ENCODE measurements around the gene DCAF8L2.
A peak's percentile ranks its signal among the peaks of the same experiment; 100 is the strongest.

DCAF8L2 gene

DNA sequence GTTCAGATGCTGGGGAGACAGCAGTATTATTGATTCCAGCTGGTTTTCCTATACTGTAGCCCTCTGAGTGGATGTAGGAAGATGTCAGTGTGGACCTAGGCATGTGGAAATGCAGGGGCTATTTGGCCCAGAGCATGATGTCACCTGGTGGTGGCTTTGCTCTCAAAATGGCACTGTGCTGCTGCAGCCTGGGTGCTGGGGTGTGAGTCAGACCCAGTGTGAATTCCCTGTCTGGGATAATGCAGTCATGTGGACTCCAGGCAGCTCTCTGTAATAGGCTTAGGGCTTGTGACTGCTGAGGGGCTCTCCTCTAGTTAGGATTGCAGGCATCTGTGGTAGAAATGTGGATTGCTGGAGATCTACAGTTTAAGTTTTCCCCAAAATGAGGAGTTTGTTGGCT, 70.7 kb downstream of the DCAF8L2 start:
- no peak overlapping the region for H3K4me3 ChIP-seq (ENCODE audit: low read depth, low read length)
- TF ChIP-seq, protein P1, sequence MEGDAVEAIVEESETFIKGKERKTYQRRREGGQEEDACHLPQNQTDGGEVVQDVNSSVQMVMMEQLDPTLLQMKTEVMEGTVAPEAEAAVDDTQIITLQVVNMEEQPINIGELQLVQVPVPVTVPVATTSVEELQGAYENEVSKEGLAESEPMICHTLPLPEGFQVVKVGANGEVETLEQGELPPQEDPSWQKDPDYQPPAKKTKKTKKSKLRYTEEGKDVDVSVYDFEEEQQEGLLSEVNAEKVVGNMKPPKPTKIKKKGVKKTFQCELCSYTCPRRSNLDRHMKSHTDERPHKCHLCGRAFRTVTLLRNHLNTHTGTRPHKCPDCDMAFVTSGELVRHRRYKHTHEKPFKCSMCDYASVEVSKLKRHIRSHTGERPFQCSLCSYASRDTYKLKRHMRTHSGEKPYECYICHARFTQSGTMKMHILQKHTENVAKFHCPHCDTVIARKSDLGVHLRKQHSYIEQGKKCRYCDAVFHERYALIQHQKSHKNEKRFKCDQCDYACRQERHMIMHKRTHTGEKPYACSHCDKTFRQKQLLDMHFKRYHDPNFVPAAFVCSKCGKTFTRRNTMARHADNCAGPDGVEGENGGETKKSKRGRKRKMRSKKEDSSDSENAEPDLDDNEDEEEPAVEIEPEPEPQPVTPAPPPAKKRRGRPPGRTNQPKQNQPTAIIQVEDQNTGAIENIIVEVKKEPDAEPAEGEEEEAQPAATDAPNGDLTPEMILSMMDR (IDR thresholded peaks at IDR 0.05; ENCODE audit: low read depth, low read length, missing control alignments), result no peak
- in situ Hi-C loops (cut with HindIII; ENCODE audit: low sequenced_read_pairs), result no loop called here
- DNase-seq (ENCODE audit: low read depth), result no peak

DNA sequence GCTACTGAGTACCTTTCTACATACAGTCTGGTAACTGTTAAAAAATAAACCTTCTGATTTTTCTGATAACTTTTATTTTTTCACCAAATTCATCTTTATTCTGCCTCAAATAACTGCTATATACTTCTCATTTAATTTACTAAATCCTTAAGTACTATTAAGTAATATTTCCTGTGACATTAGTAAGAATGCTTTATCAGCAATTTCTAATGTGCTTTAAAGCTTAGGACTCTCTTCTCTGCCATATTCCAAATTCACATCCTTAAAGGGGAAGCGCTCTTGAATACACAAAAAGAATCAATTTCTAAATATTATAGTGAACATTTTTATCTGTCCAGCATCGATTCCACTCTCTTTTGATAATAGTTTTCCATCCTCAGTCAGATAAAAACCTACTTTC, 81.1 kb downstream of the DCAF8L2 start:
- TF ChIP-seq, protein P1 (IDR thresholded peaks at IDR 0.05; ENCODE audit: low read depth, low read length, missing control alignments), result no peak
- no peak overlapping the region for H3K4me3 ChIP-seq (ENCODE audit: low read depth, low read length)
- no peak for DNase-seq (ENCODE audit: low read depth)
- in situ Hi-C loops (cut with HindIII; ENCODE audit: low sequenced_read_pairs), result no loop called here

DNA sequence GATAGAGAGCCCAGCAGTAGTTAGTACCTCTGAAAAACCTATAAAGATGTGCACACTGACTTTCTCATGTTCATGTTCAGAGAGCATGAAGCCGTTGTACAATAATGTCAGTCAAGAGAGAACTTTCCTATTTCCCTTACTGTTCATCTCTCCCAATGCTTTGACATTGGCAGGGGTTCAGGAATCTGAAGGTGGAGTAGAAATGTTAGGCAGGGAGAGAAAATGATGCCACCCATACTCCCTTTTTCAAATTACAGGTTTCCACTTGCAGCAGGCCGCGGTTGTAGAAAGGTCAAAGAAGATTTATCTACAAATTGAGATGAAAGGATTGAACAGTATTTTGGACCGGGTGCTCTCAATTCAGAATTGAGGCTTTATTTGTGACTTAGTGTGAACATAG, 84.3 kb downstream of the DCAF8L2 start:
- H3K4me3 ChIP-seq (ENCODE audit: low read depth, low read length), result no peak overlapping the region
- in situ Hi-C loops (cut with HindIII; ENCODE audit: low sequenced_read_pairs), result no loop called here
- no peak for DNase-seq (ENCODE audit: low read depth)
- TF ChIP-seq, protein P1 (IDR thresholded peaks at IDR 0.05; ENCODE audit: low read depth, low read length, missing control alignments), result no peak

DNA sequence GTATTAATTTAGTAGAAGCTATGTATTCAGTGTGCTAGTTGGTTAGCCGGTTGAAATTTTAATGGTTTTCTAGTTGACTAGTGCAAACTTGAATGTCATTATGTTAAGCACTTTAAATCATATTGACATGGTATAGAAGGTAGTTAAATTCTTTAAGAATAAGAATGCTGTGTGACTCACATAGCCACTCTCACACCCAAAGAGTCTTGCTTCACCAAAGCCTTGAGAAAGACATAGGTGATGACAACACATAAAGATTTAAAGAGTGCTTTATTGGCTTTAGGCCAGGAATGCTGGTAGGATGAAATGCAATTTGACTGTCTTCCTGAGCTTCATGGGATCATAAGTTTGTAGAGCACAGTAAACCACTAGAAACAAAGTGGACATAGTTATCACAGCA, 85.3 kb downstream of the DCAF8L2 start:
- TF ChIP-seq, protein P1 (IDR thresholded peaks at IDR 0.05; ENCODE audit: low read depth, low read length, missing control alignments), result no peak
- no peak overlapping the region for H3K4me3 ChIP-seq (ENCODE audit: low read depth, low read length)
- DNase-seq (ENCODE audit: low read depth), result peak; percentile 1
- in situ Hi-C loops (cut with HindIII; ENCODE audit: low sequenced_read_pairs), result no loop called here

DNA sequence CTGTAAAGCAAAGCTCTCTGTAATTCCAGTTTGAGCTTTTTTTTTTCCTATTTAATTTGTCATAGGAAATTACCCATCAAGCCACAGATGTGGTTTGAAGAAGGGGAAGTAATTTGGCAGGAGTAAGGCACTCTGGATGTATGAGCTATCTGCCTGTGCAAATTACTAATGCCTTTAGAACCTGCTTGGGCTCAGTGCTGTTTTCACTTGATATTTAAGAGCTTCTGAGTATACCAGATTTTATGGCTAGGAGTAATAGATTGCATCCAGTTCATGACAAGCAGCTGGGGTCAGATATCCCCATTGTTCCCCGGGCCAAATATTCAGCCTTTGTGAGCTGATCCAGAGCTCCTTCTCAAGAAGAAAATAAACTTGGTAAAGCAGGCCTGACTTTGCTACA, 89.1 kb downstream of the DCAF8L2 start:
- DNase-seq (ENCODE audit: low read depth), result peak; percentile 4
- TF ChIP-seq, protein P1 (IDR thresholded peaks at IDR 0.05; ENCODE audit: low read depth, low read length, missing control alignments), result no peak
- in situ Hi-C loops (cut with HindIII; ENCODE audit: low sequenced_read_pairs), result no loop called here
- no peak overlapping the region for H3K4me3 ChIP-seq (ENCODE audit: low read depth, low read length)

DNA sequence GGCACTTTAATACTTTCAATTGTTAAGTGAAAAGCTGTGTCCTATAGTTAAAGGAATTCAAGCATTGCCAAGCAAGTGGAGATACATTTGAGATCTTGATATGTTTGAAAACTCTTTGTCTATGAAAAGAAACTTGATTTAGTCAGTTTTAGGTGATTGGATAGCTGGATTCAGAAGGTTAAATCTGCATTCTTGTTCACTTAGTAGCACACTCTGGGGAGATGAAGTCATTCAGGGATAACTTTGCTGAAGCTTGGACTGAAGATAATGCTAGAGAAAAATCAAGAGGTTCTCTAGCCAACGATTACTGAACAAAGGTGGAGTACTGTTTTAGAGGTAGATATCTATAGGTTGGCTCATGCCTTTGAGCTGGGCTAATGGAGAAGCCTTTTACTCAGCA, 90.6 kb downstream of the DCAF8L2 start:
- H3K4me3 ChIP-seq (ENCODE audit: low read depth, low read length), result no peak overlapping the region
- in situ Hi-C loops (cut with HindIII; ENCODE audit: low sequenced_read_pairs), result no loop called here
- DNase-seq (ENCODE audit: low read depth), result peak; percentile 9
- TF ChIP-seq, protein P1 (IDR thresholded peaks at IDR 0.05; ENCODE audit: low read depth, low read length, missing control alignments), result no peak

Measured in astrocyte of the cerebellum (primary cell).